H1 (cell line): Measurements from ENCODE around the gene COL4A1. TPM values are rescaled to one million over a fixed set of nuclear protein-coding genes. Genes with fewer than 3 reads are reported as not detected.

Experiments used
- CTCF ChIA-PET: fragments of 300-600 bp; sonication (Branson Sonifier 250); formaldehyde crosslinking; loops from one replicate; lab custom pipeline; 2021; ENCODE audit not compliant: partially characterized antibody; lab: Charles Lee
- POLR2A ChIA-PET: fragments of 300-600 bp; sonication (Branson Sonifier 250); formaldehyde crosslinking; loops from one replicate; lab custom pipeline; 2021; ENCODE audit warnings: inconsistent platforms; ENCODE audit not compliant: partially characterized antibody; lab: Charles Lee
- DNase-seq, 2 experiments: peaks; one replicate each; pipeline versions ENCODE4 v3.0.0 to v3.0.0-alpha.2; 2010 to 2022; ENCODE audit warnings: low spot score in 2 of 2, low read depth in 1 of 2, mixed read lengths in 1 of 2
- FAIRE-seq: peaks from 2 replicates; lab custom pipeline; 2011; peaks lifted over from hg19 to GRCh38; lab: Jason Lieb, UNC
- H2AFZ ChIP-seq: 2 replicates; pipeline ENCODE4 v1.8.1; 2012; ENCODE audit warnings: low read length, inconsistent platforms
- H2AK5ac ChIP-seq: 2 replicates; pipeline ENCODE4 v1.6.1; 2013; ENCODE audit warnings: low read depth, low read length
- H2BK120ac ChIP-seq: replicated peaks from 2 replicates; pipeline ENCODE3; 2013; ENCODE audit warnings: low read depth, low read length, inconsistent platforms
- H2BK12ac ChIP-seq: 2 replicates; pipeline ENCODE4 v1.6.1; 2013; ENCODE audit warnings: low read depth, low read length
- H2BK15ac ChIP-seq: 2 replicates; pipeline ENCODE4 v1.6.1; 2013; ENCODE audit warnings: low read length
- H2BK20ac ChIP-seq: 2 replicates; pipeline ENCODE4 v1.6.1; 2013; ENCODE audit warnings: low read length
- H2BK5ac ChIP-seq: 2 replicates; pipeline ENCODE4 v1.6.1; 2013; ENCODE audit warnings: low read depth, low read length
- H3K14ac ChIP-seq: 2 replicates; pipeline ENCODE4 v1.6.1; 2013; ENCODE audit warnings: inconsistent platforms; ENCODE audit not compliant: insufficient read length
- H3K18ac ChIP-seq: 2 replicates; pipeline ENCODE4 v1.6.1; 2013; ENCODE audit warnings: low read length; ENCODE audit errors: extremely low read depth
- H3K23ac ChIP-seq: 2 replicates; pipeline ENCODE4 v1.6.1; 2013; ENCODE audit warnings: inconsistent platforms; ENCODE audit not compliant: insufficient read length
- H3K23me2 ChIP-seq: 2 replicates; pipeline ENCODE4 v1.6.1; 2013; ENCODE audit warnings: low read depth, low read length
- H3K27ac ChIP-seq: 2 replicates; pipeline ENCODE4 v1.6.1; 2011; ENCODE audit warnings: low read depth, low read length, inconsistent platforms
- H3K27me3 ChIP-seq, 4 experiments: replicated peaks in 1 of 4; 1 replicate in 1 of 4; 2 replicates in 3 of 4; pipeline versions ENCODE4 v1.6.1 to v1.8.1; 2011 to 2013; ENCODE audit warnings: low read length in 3 of 4, mild to moderate bottlenecking in 3 of 4, inconsistent platforms in 2 of 4, mixed read lengths in 2 of 4, moderate library complexity in 1 of 4; ENCODE audit not compliant: control insufficient read depth in 3 of 4, insufficient read depth in 3 of 4; ENCODE audit errors: extremely low read depth in 1 of 4
- H3K36me3 ChIP-seq, 4 experiments: 2 replicates each; pipeline versions ENCODE4 v1.6.1 to v1.8.1; 2011 to 2013; ENCODE audit warnings: mild to moderate bottlenecking in 4 of 4, low read length in 3 of 4, moderate library complexity in 2 of 4, control low read depth in 1 of 4, inconsistent platforms in 1 of 4; ENCODE audit not compliant: insufficient read depth in 4 of 4, control insufficient read depth in 2 of 4
- H3K4ac ChIP-seq: replicated peaks from 2 replicates; pipeline ENCODE3; 2013; ENCODE audit warnings: low read length, low read depth, mixed read lengths, inconsistent platforms; ENCODE audit not compliant: insufficient read length
- H3K4me1 ChIP-seq, 4 experiments: replicated peaks in 1 of 4; 1 replicate in 1 of 4; 2 replicates in 3 of 4; pipeline versions ENCODE4 v1.6.1 to v1.8.1; 2011 to 2013; ENCODE audit warnings: low read length in 3 of 4, inconsistent platforms in 2 of 4, mixed read lengths in 1 of 4; ENCODE audit not compliant: insufficient read depth in 4 of 4, control insufficient read depth in 3 of 4
- H3K4me2 ChIP-seq, 2 experiments: 2 replicates each; pipeline versions ENCODE4 v1.6.1 to v1.8.1; 2011 to 2013; ENCODE audit warnings: low read depth in 2 of 2, low read length in 2 of 2, control low read depth in 1 of 2, inconsistent platforms in 1 of 2, mild to moderate bottlenecking in 1 of 2; ENCODE audit not compliant: insufficient read depth in 1 of 2
- H3K4me3 ChIP-seq, 4 experiments: fragments of 200-600, 300-600 bp in 1 of 4; sonication (generic), shearing (Covaris generic), sonication (Bioruptor Twin) in 1 of 4; 2 replicates each; pipeline versions ENCODE4 v1.5.1 to v1.8.1; 2011 to 2016; ENCODE audit warnings: low read length in 4 of 4, low read depth in 3 of 4, control low read depth in 2 of 4, inconsistent platforms in 2 of 4, mild to moderate bottlenecking in 2 of 4, mixed read lengths in 1 of 4, moderate library complexity in 1 of 4; ENCODE audit not compliant: insufficient read depth in 2 of 4; ENCODE audit errors: extremely low read depth in 1 of 4
- H3K56ac ChIP-seq: replicated peaks from 2 replicates; pipeline ENCODE3; 2013; ENCODE audit warnings: low read depth, mild to moderate bottlenecking, mixed read lengths, low read length, inconsistent platforms; ENCODE audit not compliant: insufficient read length
- H3K79me1 ChIP-seq: 2 replicates; pipeline ENCODE4 v1.6.1; 2013; ENCODE audit warnings: low read depth, low read length, control low read depth
- H3K79me2 ChIP-seq, 2 experiments: 2 replicates each; pipeline versions ENCODE4 v1.6.1 to v1.8.1; 2012 to 2013; ENCODE audit warnings: low read length in 2 of 2, mild to moderate bottlenecking in 2 of 2, inconsistent platforms in 1 of 2; ENCODE audit not compliant: insufficient read depth in 2 of 2, control insufficient read depth in 1 of 2
- H3K9ac ChIP-seq, 4 experiments: replicated peaks in 1 of 4; 1 replicate in 1 of 4; 2 replicates in 3 of 4; pipeline versions ENCODE4 v1.6.1 to v1.8.1; 2011 to 2013; ENCODE audit warnings: low read depth in 3 of 4, low read length in 3 of 4, control low read depth in 2 of 4, mild to moderate bottlenecking in 2 of 4, moderate library complexity in 2 of 4, inconsistent platforms in 1 of 4; ENCODE audit errors: extremely low read depth in 1 of 4
- H3K9me3 ChIP-seq, 2 experiments: 2 replicates each; pipeline versions ENCODE4 v1.6.1 to v1.8.1; 2012 to 2013; ENCODE audit warnings: mild to moderate bottlenecking in 2 of 2, moderate library complexity in 2 of 2, control low read depth in 1 of 2, inconsistent platforms in 1 of 2, low read depth in 1 of 2, low read length in 1 of 2, mixed read lengths in 1 of 2; ENCODE audit not compliant: insufficient read depth in 2 of 2
- H4K20me1 ChIP-seq, 2 experiments: replicated peaks in 1 of 2; 2 replicates each; pipeline versions ENCODE3 to v1.8.1; 2011 to 2013; ENCODE audit warnings: inconsistent platforms in 2 of 2, low read length in 2 of 2, mild to moderate bottlenecking in 1 of 2; ENCODE audit not compliant: insufficient read depth in 2 of 2, control insufficient read depth in 1 of 2
- H4K5ac ChIP-seq: 2 replicates; pipeline ENCODE4 v1.6.1; 2013; ENCODE audit warnings: low read length, low read depth, mixed read lengths, inconsistent platforms; ENCODE audit not compliant: insufficient read length
- H4K8ac ChIP-seq: 2 replicates; pipeline ENCODE4 v1.8.0; 2013; ENCODE audit warnings: mild to moderate bottlenecking, moderate library complexity, low read length, inconsistent platforms; ENCODE audit not compliant: insufficient read depth; ENCODE audit errors: extremely low read depth
- H4K91ac ChIP-seq: replicated peaks from 2 replicates; pipeline ENCODE3; 2013; ENCODE audit warnings: low read length, mixed read lengths, inconsistent platforms; ENCODE audit not compliant: insufficient read length
- CHD1 ChIP-seq: IDR thresholded peaks from 2 replicates; pipeline ENCODE4 v1.6.1; 2012; ENCODE audit warnings: low read depth, low read length, improper control_type of control experiment
- EZH2 ChIP-seq: fragments of 200-600 bp; sonication (generic); IDR thresholded peaks from 2 replicates; pipeline ENCODE4 v1.7.1; 2012; ENCODE audit warnings: low read depth, mild to moderate bottlenecking, moderate library complexity, low read length, inconsistent platforms; ENCODE audit not compliant: severe bottlenecking
- GTF2F1 ChIP-seq: IDR thresholded peaks from 2 replicates; pipeline ENCODE4 v1.6.1; 2012; ENCODE audit warnings: low read depth, low read length, improper control_type of control experiment, borderline replicate concordance
- JUN ChIP-seq: IDR thresholded peaks from 2 replicates; pipeline ENCODE4 v1.6.1; 2011; ENCODE audit warnings: low read depth, mild to moderate bottlenecking, improper control_type of control experiment, low read length
- NANOG ChIP-seq: IDR thresholded peaks from 2 replicates; pipeline ENCODE4 v1.6.1; 2011; ENCODE audit warnings: low read length, low read depth, mild to moderate bottlenecking, inconsistent platforms; ENCODE audit not compliant: insufficient read depth, poor library complexity, severe bottlenecking
- PHF8 ChIP-seq: fragments of 200-600 bp; sonication (generic); conservative IDR thresholded peaks from 2 replicates; pipeline ENCODE4 v1.7.1; 2012; ENCODE audit warnings: low read depth, mild to moderate bottlenecking, inconsistent platforms, low read length, moderate library complexity
- RBBP5 ChIP-seq: IDR thresholded peaks from 2 replicates; pipeline ENCODE4 v1.7.1; 2012; ENCODE audit warnings: low read depth, mild to moderate bottlenecking, inconsistent platforms, low read length, moderate library complexity, borderline replicate concordance
- SAP30 ChIP-seq: fragments of 300-600 bp; sonication (generic); IDR thresholded peaks from 2 replicates; pipeline ENCODE4 v1.7.1; 2012; ENCODE audit warnings: low read length, moderate library complexity, mild to moderate bottlenecking, inconsistent platforms; ENCODE audit not compliant: insufficient read depth, insufficient replicate concordance
- SIX5 ChIP-seq: IDR thresholded peaks from 2 replicates; pipeline ENCODE4 v1.6.1; 2011; ENCODE audit warnings: mild to moderate bottlenecking, low read depth, low read length
- SP2 ChIP-seq: IDR thresholded peaks from 2 replicates; pipeline ENCODE4 v1.6.1; 2012; ENCODE audit warnings: mild to moderate bottlenecking, low read length, inconsistent platforms
- SRF ChIP-seq: IDR thresholded peaks from 2 replicates; pipeline ENCODE4 v1.6.1; 2011; ENCODE audit warnings: mild to moderate bottlenecking, low read depth, low read length, moderate library complexity
- TAF7 ChIP-seq: optimal IDR thresholded peaks from 2 replicates; pipeline ENCODE3; 2011; ENCODE audit warnings: low read depth, mild to moderate bottlenecking, inconsistent platforms, low read length, moderate library complexity, borderline replicate concordance
- WGBS, 2 experiments: shearing (Covaris generic) in 1 of 2; methylation state at CpG; one replicate each; pipeline versions ENCODE4 v1.1.6 to v1.1.7; 2013 to 2015; ENCODE audit warnings: low lambda C conversion rate in 2 of 2, mixed read lengths in 2 of 2, inconsistent platforms in 1 of 2, low coverage in 1 of 2, missing lambda C conversion rate in 1 of 2; ENCODE audit not compliant: insufficient replicate concordance in 2 of 2, insufficient coverage in 1 of 2, insufficient read length in 1 of 2; ENCODE audit errors: extremely low coverage in 1 of 2, missing lambda C conversion rate in 1 of 2; 5-methylcytosine and 5-hydroxymethylcytosine counted together
- polyA plus RNA-seq, 7 experiments: library from polyadenylated mRNA; depleted of rRNA in 3 of 7; stranded (reverse) in 5 of 7; unstranded in 2 of 7; fragments of >200 nt in 5 of 7; fragments of 200-250 nt in 2 of 7; gene quantifications; 1 replicate in 5 of 7; 2 replicates in 1 of 7; 4 replicates in 1 of 7; pipeline versions ENCODE4 v1.2.1 to v1.2.3, GENCODE V29; 2011 to 2013; ENCODE audit warnings: missing spikeins in 2 of 7, mixed read lengths in 2 of 7
- total RNA-seq: library from RNA; stranded (reverse); fragmentation: NEBNext Ultra II Directional; extraction: Animal tissue kit (Norgen Biotek cat#: 25700); gene quantifications from 2 replicates; pipeline ENCODE4 v1.2.1, GENCODE V29; 2021
- TF ChIP-seq, protein P1 (sequence below): IDR thresholded peaks from 2 replicates; pipeline ENCODE4 v1.6.1; 2011; ENCODE audit warnings: low read length, improper control_type of control experiment

Gene COL4A1
- total and polyA plus RNA-seq, 2 of the 8 experiments (the other 6 are each of a cell fraction or from before 2014, with no cell fraction given), result 30.7 to 82.0 TPM

DNA sequence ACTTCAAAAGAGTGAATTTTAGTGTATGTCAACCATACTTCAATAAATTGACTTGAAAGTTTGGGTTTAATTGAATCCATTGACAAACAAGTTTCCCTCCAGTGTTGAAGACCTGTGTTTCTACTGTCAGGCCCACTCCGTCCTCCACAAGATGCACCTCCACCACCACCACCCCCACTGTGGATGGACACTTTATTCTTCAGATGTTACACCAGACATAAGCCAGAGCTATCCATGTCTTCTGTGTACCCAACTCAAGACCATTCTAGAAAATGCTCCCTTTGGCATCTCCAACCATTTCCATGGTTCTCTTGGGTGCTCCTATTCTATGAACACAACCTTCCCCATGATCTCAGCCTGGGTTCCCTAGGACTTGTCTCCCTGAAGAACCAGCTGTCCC lies 207.0 kb downstream of the COL4A1 start:
- Histone ChIP-seq H3K36me3 (no peaks in the 10 kb centered on the region), H2AFZ (no peak overlapping the region), H4K8ac (no peak overlapping the region), H3K23ac (no peak overlapping the region), H2BK120ac (no peak overlapping the region), H3K56ac (no peak overlapping the region), H2BK20ac (no peak overlapping the region), H3K4me1 (no peaks in the 10 kb centered on the region), H3K4me2 (no peak overlapping the region), H4K20me1 (no peaks in the 10 kb centered on the region), H4K91ac (no peak overlapping the region), H3K27ac (no peak overlapping the region), H2AK5ac (no peak overlapping the region), H3K27me3 (no peaks in the 10 kb centered on the region), H3K79me1 (no peaks in the 10 kb centered on the region), H3K79me2 (no peaks in the 10 kb centered on the region), H2BK15ac (no peak overlapping the region), H3K23me2 (no peaks in the 10 kb centered on the region), H3K18ac (no peak overlapping the region), H2BK12ac (no peak overlapping the region), H3K4me3 (no peak overlapping the region), H3K14ac (no peak overlapping the region), H3K4ac (no peak overlapping the region), H2BK5ac (no peak overlapping the region), H3K9ac (no peak overlapping the region), H4K5ac (no peak overlapping the region), H3K9me3 (peaks cover 6 to 12% of the 10 kb centered on the region in 2 experiments; a peak in 3 of 4 replicates)
- POLR2A ChIA-PET, result no interaction called here
- WGBS, 2 experiments, result 95% methylated on average over 1 of the region's 1 CpG; no CpG with 5 or more reads in 1 of the 2 experiments
- FAIRE-seq, result no peak
- TF ChIP-seq EZH2 (no peak), RBBP5 (no peak), TAF7 (no peak), JUN (no peak), NANOG (no peak), SRF (no peak), PHF8 (no peak), SP2 (no peak), GTF2F1 (no peak), SAP30 (no peak), SIX5 (no peak), CHD1 (no peak)
- TF ChIP-seq, protein P1, sequence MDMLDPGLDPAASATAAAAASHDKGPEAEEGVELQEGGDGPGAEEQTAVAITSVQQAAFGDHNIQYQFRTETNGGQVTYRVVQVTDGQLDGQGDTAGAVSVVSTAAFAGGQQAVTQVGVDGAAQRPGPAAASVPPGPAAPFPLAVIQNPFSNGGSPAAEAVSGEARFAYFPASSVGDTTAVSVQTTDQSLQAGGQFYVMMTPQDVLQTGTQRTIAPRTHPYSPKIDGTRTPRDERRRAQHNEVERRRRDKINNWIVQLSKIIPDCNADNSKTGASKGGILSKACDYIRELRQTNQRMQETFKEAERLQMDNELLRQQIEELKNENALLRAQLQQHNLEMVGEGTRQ, result no peak
- CTCF ChIA-PET, result interaction anchor here (1.0 to 5.8 kb wide), 2 partner anchors 9 to 10 kb away, joined by 3 to 32 read pairs; no protein-coding TSS in a partner anchor
- DNase-seq, result no peak
